ENCODE results near the gene TRABD2B. TPM values are rescaled to one million over a fixed set of nuclear protein-coding genes. Genes with fewer than 3 reads are reported as not detected.

Gene TRABD2B
- polyA plus RNA-seq, 1 experiment = not detected

- Histone ChIP-seq H3K27ac (ENCODE audit: low read depth, low read length) (no peak overlapping the region), H3K9me3 (ENCODE audit: control insufficient read depth, insufficient read depth, low read length) (no peaks in the 10 kb centered on the region), H3K4me3 (ENCODE audit: low read depth, low read length) (no peak overlapping the region), H3K27me3 (ENCODE audit: control insufficient read depth, insufficient read depth, low read length) (no peaks in the 10 kb centered on the region)
- no peak for DNase-seq (ENCODE audit: low read depth, low spot score)
- TF ChIP-seq, protein P1, sequence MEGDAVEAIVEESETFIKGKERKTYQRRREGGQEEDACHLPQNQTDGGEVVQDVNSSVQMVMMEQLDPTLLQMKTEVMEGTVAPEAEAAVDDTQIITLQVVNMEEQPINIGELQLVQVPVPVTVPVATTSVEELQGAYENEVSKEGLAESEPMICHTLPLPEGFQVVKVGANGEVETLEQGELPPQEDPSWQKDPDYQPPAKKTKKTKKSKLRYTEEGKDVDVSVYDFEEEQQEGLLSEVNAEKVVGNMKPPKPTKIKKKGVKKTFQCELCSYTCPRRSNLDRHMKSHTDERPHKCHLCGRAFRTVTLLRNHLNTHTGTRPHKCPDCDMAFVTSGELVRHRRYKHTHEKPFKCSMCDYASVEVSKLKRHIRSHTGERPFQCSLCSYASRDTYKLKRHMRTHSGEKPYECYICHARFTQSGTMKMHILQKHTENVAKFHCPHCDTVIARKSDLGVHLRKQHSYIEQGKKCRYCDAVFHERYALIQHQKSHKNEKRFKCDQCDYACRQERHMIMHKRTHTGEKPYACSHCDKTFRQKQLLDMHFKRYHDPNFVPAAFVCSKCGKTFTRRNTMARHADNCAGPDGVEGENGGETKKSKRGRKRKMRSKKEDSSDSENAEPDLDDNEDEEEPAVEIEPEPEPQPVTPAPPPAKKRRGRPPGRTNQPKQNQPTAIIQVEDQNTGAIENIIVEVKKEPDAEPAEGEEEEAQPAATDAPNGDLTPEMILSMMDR (IDR thresholded peaks at IDR 0.05; ENCODE audit: low read depth, low read length) = no peak
- ChIA-PET CTCF (no interaction called here), POLR2A (interaction anchor here (0.7 kb wide), 1 partner anchor 356 kb away, joined by 4 read pairs; no protein-coding TSS in a partner anchor)
Measured at GRCh38 chr1:47765742-47766485, 231.3 kb downstream of the TRABD2B start.

GRCh38 chr1:47765236-47765635, 231.9 kb downstream of the TRABD2B start:
- Histone ChIP-seq H3K9me3 (ENCODE audit: control insufficient read depth, insufficient read depth, low read length) (no peaks in the 10 kb centered on the region), H3K27me3 (ENCODE audit: control insufficient read depth, insufficient read depth, low read length) (no peaks in the 10 kb centered on the region), H3K27ac (ENCODE audit: low read depth, low read length) (no peak overlapping the region), H3K4me3 (ENCODE audit: low read depth, low read length) (no peak overlapping the region)
- POLR2A ChIA-PET = interaction anchor here (0.7 kb wide), 1 partner anchor 356 kb away, joined by 4 read pairs; no protein-coding TSS in a partner anchor
- DNase-seq (ENCODE audit: low read depth, low spot score) = no peak
- TF ChIP-seq, protein P1 (IDR thresholded peaks at IDR 0.05; ENCODE audit: low read depth, low read length) = no peak
- CTCF ChIA-PET = no interaction called here

- DNase-seq (ENCODE audit: low read depth, low spot score) = no peak
- CTCF ChIA-PET = no interaction called here
- POLR2A ChIA-PET = no interaction called here
Measured at GRCh38 chr1:47764461-47765046, 232.6 kb downstream of the TRABD2B start.

DNA sequence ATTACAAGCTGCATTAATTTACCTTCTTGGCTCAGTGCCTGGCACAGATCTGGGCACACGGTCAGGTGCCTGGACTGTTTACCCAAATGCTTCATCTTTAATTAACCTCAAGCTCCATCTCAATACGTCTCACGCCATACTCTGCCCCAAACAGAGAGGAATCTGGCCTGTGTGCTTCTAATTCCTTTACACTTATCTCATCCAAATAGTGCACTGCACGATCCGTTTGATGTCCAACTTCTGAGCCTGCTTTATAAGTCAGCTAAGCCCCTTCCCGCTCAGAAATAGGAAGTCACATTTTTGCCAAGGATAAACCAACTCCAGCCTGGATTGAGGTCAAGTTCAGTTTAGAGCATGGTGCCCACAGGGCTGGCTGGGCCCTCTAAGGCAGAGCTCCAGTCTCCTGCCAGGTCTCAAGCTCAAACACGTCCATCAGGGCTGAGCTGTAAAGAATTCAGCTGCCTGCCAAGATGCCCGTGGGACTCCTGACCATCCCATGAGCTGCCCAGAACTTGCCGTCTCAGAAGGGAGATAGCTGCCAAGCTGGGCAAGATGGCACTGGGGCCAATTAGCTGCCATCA, 233.5 kb downstream of the TRABD2B start:
- ChIA-PET POLR2A (no interaction called here), CTCF (interaction anchor here (0.8 to 0.9 kb wide), 2 partner anchors 38 to 234 kb away, joined by 3 read pairs; partner anchors contain the start of gene TRABD2B)
- H3K4me3 ChIP-seq (ENCODE audit: low read depth, low read length) = no peak overlapping the region
- H3K27me3 ChIP-seq (ENCODE audit: control insufficient read depth, insufficient read depth, low read length) = no peaks in the 10 kb centered on the region
- H3K27ac ChIP-seq (ENCODE audit: low read depth, low read length) = no peak overlapping the region
- H3K9me3 ChIP-seq (ENCODE audit: control insufficient read depth, insufficient read depth, low read length) = no peaks in the 10 kb centered on the region
- TF ChIP-seq, protein P1 (IDR thresholded peaks at IDR 0.05; ENCODE audit: low read depth, low read length) = no peak
- DNase-seq (ENCODE audit: low read depth, low spot score) = no peak

More at GRCh38 chr1:47764461-47765046, 232.6 kb downstream of the TRABD2B start:
- Histone ChIP-seq H3K4me3 (ENCODE audit: low read depth, low read length) (no peak overlapping the region), H3K27ac (ENCODE audit: low read depth, low read length) (no peak overlapping the region), H3K9me3 (ENCODE audit: control insufficient read depth, insufficient read depth, low read length) (no peaks in the 10 kb centered on the region), H3K27me3 (ENCODE audit: control insufficient read depth, insufficient read depth, low read length) (no peaks in the 10 kb centered on the region)
- TF ChIP-seq, protein P1 (IDR thresholded peaks at IDR 0.05; ENCODE audit: low read depth, low read length) = no peak

DNA sequence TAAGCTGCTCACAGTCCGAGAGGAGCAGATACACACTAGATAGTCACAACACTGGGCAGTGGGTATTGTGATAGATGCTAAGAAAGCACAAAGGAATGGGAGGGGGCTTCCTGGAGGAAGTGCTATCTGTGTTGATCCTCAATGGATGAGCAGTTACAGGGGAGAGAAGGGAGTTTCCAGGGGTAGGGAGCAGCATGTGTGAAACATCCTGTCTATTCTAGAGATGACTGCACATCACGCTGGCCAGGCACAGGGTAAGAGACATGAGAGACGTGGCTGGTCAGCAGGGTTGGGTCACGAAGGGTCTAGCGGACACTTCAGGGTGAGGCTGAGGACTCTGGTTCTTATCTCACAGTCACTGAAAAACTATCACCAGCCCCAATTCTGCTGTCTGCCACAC, 235.2 kb downstream of the TRABD2B start:
- ChIA-PET CTCF (no interaction called here), POLR2A (no interaction called here)
- no peaks in the 10 kb centered on the region for H3K27me3 ChIP-seq (ENCODE audit: control insufficient read depth, insufficient read depth, low read length)
- TF ChIP-seq, protein P1 (IDR thresholded peaks at IDR 0.05; ENCODE audit: low read depth, low read length) = no peak
- H3K4me3 ChIP-seq (ENCODE audit: low read depth, low read length) = no peak overlapping the region
- DNase-seq (ENCODE audit: low read depth, low spot score) = no peak
- no peak overlapping the region for H3K27ac ChIP-seq (ENCODE audit: low read depth, low read length)
- no peaks in the 10 kb centered on the region for H3K9me3 ChIP-seq (ENCODE audit: control insufficient read depth, insufficient read depth, low read length)

Data from AG04450 (cell line).